Loucy (cell line): Measurements from ENCODE around the gene TTC31.

Experiments
- H2AFZ ChIP-seq: fragments of 200-600 bp; sonication (generic); 2 replicates; pipeline ENCODE4 v1.6.0; 2016; ENCODE audit warnings: antibody characterized with exemption, mild to moderate bottlenecking, low read length, moderate library complexity
- H3F3A ChIP-seq: fragments of 200-600 bp; 2 replicates; pipeline ENCODE4 v1.6.0; 2016; ENCODE audit warnings: antibody characterized with exemption, low read depth, mild to moderate bottlenecking
- H3K27me3 ChIP-seq: fragments of 200-600 bp; sonication (generic); 2 replicates; pipeline ENCODE4 v1.6.1; 2014; ENCODE audit warnings: low read length, mild to moderate bottlenecking; ENCODE audit not compliant: insufficient read depth, poor library complexity, severe bottlenecking
- H3K36me3 ChIP-seq: fragments of 200-600 bp; sonication (generic); 2 replicates; pipeline ENCODE4 v1.6.1; 2016; ENCODE audit warnings: low read length; ENCODE audit not compliant: insufficient read depth
- H3K4me1 ChIP-seq: fragments of 200-600 bp; sonication (generic); 2 replicates; pipeline ENCODE4 v1.5.1; 2014; ENCODE audit warnings: low read length, mild to moderate bottlenecking; ENCODE audit not compliant: insufficient read depth, poor library complexity, severe bottlenecking
- H3K4me2 ChIP-seq: fragments of 200-600 bp; sonication (generic); 2 replicates; pipeline ENCODE4 v1.6.0; 2014; ENCODE audit warnings: antibody characterized with exemption, low read length, low read depth, mild to moderate bottlenecking; ENCODE audit not compliant: poor library complexity, severe bottlenecking
- H3K4me3 ChIP-seq: fragments of 200-600 bp; sonication (generic); 2 replicates; pipeline ENCODE4 v1.5.1; 2014; ENCODE audit warnings: low read length, mild to moderate bottlenecking, mixed read lengths; ENCODE audit not compliant: poor library complexity, severe bottlenecking
- H3K79me2 ChIP-seq: fragments of 200-600 bp; sonication (generic); 2 replicates; pipeline ENCODE4 v1.6.1; 2014; ENCODE audit warnings: low read length; ENCODE audit not compliant: insufficient read depth
- H3K9ac ChIP-seq: fragments of 200-600 bp; sonication (generic); 2 replicates; pipeline ENCODE4 v1.6.0; 2014; ENCODE audit warnings: mild to moderate bottlenecking, low read depth, low read length, moderate library complexity; ENCODE audit not compliant: poor library complexity, severe bottlenecking
- H3K9me2 ChIP-seq: fragments of 200-600 bp; sonication (generic); replicated peaks from 2 replicates; pipeline ENCODE4 v1.6.1; 2016; ENCODE audit warnings: low read depth, low read length, mixed read lengths
- H3K9me3 ChIP-seq: fragments of 200-600 bp; sonication (generic); 2 replicates; pipeline ENCODE4 v1.6.1; 2014; ENCODE audit warnings: mild to moderate bottlenecking, antibody characterized with exemption, low read length, low read depth; ENCODE audit not compliant: insufficient read depth
- H4K20me1 ChIP-seq: fragments of 200-600 bp; sonication (generic); 2 replicates; pipeline ENCODE4 v1.6.0; 2014; ENCODE audit warnings: antibody characterized with exemption, low read length, mild to moderate bottlenecking; ENCODE audit not compliant: insufficient read depth, poor library complexity, severe bottlenecking
- CTCF ChIP-seq: fragments of 200-600 bp; sonication (generic); conservative IDR thresholded peaks from 2 replicates; pipeline ENCODE4 v1.5.1; 2014; ENCODE audit warnings: mild to moderate bottlenecking, antibody characterized with exemption, low read length
- EZH2phosphoT487 ChIP-seq: fragments of 200-600 bp; IDR thresholded peaks from 2 replicates; pipeline ENCODE4 v1.6.1; 2018; ENCODE audit warnings: antibody characterized with exemption, mild to moderate bottlenecking, moderate library complexity, borderline replicate concordance

TTC31 gene

DNA sequence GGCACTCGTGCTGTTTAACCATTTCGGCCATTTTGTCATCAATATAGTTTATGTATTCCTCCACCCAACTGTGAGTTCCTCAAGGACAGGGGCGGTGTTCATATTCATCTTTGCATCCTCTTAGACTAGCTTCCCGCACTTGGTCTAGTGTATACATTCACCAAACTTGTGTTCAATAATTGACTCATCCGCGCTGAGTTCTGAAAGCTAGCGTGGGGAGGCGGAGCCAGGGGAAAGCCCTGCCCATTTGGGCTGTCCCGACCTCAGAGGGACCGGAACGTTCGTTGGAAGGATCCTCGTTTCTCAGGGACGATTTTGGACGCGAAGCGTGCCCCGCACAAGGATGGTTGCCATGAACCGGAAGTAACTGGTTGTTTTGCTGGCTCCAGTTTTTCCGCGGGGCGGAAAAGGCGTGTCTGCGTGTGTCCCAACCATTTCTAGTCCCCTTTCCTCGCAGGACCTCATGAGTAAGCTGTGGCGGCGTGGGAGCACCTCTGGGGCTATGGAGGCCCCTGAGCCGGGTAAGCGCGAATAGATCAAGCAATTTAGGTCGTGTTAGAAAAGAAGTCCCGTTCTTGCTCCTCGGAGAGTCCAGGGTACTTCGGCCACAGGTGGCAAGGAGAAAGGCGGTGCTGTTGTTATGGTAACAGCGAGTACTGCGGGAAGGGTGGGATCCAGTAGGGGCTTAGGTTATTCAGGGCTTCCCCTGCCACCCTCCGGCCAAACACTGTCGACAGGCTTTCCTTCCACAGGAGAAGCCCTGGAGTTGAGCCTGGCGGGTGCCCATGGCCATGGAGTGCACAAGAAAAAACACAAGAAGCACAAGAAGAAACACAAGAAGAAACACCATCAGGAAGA, 28.0 kb upstream of the TTC31 start, which contains the start of gene INO80B:
Gene INO80B, plus strand, starts transcription at position 434 of the 858 bp plus-strand sequence. Its CDS starts 30 bp downstream, at position 464.
- Histone ChIP-seq H3K9me2 (no peaks in the 10 kb centered on the region), H3K4me2 (peak within 1 kb of the TSS; percentile 98), H3K27me3 (no peaks in the 10 kb centered on the region), H3K36me3 (no peaks in the 10 kb centered on the region), H3K9me3 (no peaks in the 10 kb centered on the region), H3K79me2 (peaks cover 30% of the 10 kb centered on the region), H3K4me3 (peak within 1 kb of the TSS; percentile 97), H3F3A (peaks cover 9% of the 10 kb centered on the region), H4K20me1 (no peaks in the 10 kb centered on the region), H3K9ac (peak within 1 kb of the TSS; percentile 95), H2AFZ (peak within 1 kb of the TSS; percentile 76), H3K4me1 (peaks cover 36% of the 10 kb centered on the region)
- TF ChIP-seq CTCF (no peak; the same call in 1 of the 2 replicates), EZH2phosphoT487 (no peak)

DNA sequence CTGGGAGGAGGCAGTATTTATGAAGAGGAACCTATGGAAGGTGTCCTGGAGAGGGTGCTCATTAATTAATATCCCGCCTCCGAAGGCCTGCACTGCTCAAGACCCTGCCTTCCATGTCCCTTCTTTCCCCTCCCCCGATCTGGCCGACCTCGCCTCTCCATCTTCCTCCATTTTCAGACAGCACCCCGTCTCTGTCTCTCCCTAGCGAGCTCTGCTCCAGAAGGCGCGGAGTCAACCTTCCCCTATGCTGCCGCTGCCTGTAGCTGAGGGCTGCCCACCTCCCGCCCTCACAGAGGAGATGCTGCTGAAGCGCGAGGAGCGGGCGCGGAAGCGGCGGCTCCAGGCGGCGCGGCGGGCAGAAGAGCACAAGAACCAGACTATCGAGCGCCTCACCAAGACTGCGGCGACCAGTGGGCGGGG, 25.7 kb upstream of the TTC31 start:
- Histone ChIP-seq H3K9me3 (no peaks in the 10 kb centered on the region), H3K27me3 (no peaks in the 10 kb centered on the region), H4K20me1 (no peaks in the 10 kb centered on the region), H3F3A (peaks cover 9% of the 10 kb centered on the region), H3K79me2 (peaks cover 35% of the 10 kb centered on the region), H3K9me2 (no peaks in the 10 kb centered on the region), H2AFZ (peak overlapping the region; percentile 38; the same call in 1 of the 2 replicates), H3K9ac (peak overlapping the region; percentile 95), H3K4me1 (peaks cover 35% of the 10 kb centered on the region), H3K36me3 (no peaks in the 10 kb centered on the region; the same call in 1 of the 2 replicates), H3K4me3 (peak overlapping the region; percentile 97), H3K4me2 (peak overlapping the region; percentile 98)
- no peak for TF ChIP-seq CTCF
- no peak for TF ChIP-seq EZH2phosphoT487

- Histone ChIP-seq H3K9me2 (no peaks in the 10 kb centered on the region), H4K20me1 (peaks cover 4% of the 10 kb centered on the region), H3K4me2 (peak overlapping the region; percentile 98), H3K9me3 (no peaks in the 10 kb centered on the region), H3K9ac (peak overlapping the region; percentile 95), H3K4me1 (peaks cover 30% of the 10 kb centered on the region), H3K79me2 (peaks cover 40% of the 10 kb centered on the region), H3K27me3 (no peaks in the 10 kb centered on the region), H3F3A (peaks cover 9% of the 10 kb centered on the region), H2AFZ (peak overlapping the region; percentile 93), H3K4me3 (peak overlapping the region; percentile 97), H3K36me3 (no peaks in the 10 kb centered on the region; the same call in 1 of the 2 replicates)
- TF ChIP-seq EZH2phosphoT487 (no peak), CTCF (no peak)
These were observed 25.2 kb upstream of the TTC31 start for GRCh38 chr2:74457549-74458131.
